Frontal cortex (tissue), 4 donors: ENCODE results near the gene SHPK. TPM values are rescaled to one million over a fixed set of nuclear protein-coding genes. Genes with fewer than 3 reads are reported as not detected.

Source experiments
- DNase-seq, 2 donors: peaks; one replicate each; pipeline ENCODE4 v3.0.0; 2012; ENCODE audit warnings: low spot score in 2 of 2
- FAIRE-seq: peaks from 2 replicates; lab custom pipeline; 2012; peaks lifted over from hg19 to GRCh38; lab: Jason Lieb, UNC
- total RNA-seq: library from RNA; depleted of rRNA; stranded (reverse); fragments of >200 nt; gene quantifications from one replicate; pipeline ENCODE4 v1.2.3, GENCODE V29; 2014
- donor health status: control.
- donor health status: control.
- donor health status: control.

Gene SHPK
- total RNA-seq, 1 donor from 2014 or later = 8.6 TPM

GRCh38 chr17:3635474-3636153 is 436 bp downstream of the SHPK start:
- no peak for DNase-seq
- no peak for FAIRE-seq

GRCh38 chr17:3632287-3632686 is 3.8 kb downstream of the SHPK start:
- DNase-seq (no peak), FAIRE-seq (no peak)

GRCh38 chr17:3630781-3631180 is 5.3 kb downstream of the SHPK start:
- FAIRE-seq = no peak
- DNase-seq = no peak

GRCh38 chr17:3627769-3628167 is 8.3 kb downstream of the SHPK start:
- no peak for DNase-seq
- FAIRE-seq = no peak

GRCh38 chr17:3626831-3627768 is 8.9 kb downstream of the SHPK start:
- no peak for FAIRE-seq
- no peak for DNase-seq

GRCh38 chr17:3622977-3623594 is 13.0 kb downstream of the SHPK start:
- DNase-seq (no peak), FAIRE-seq (no peak)

GRCh38 chr17:3621146-3621720 is 14.8 kb downstream of the SHPK start:
- DNase-seq (no peak), FAIRE-seq (no peak)

GRCh38 chr17:3615160-3615870 is 20.7 kb downstream of the SHPK start:
- FAIRE-seq = no peak

GRCh38 chr17:3613124-3613523 is 22.9 kb downstream of the SHPK start:
- FAIRE-seq (no peak), DNase-seq (no peak)

More at GRCh38 chr17:3615160-3615870, 20.7 kb downstream of the SHPK start:
- DNase-seq = no peak

GRCh38 chr17:3610523-3610922 is 25.5 kb downstream of the SHPK start:
- no peak for FAIRE-seq

GRCh38 chr17:3609689-3610088 is 26.4 kb downstream of the SHPK start:
- DNase-seq (no peak), FAIRE-seq (no peak)

More at GRCh38 chr17:3610523-3610922, 25.5 kb downstream of the SHPK start:
- no peak for DNase-seq

- no peak for FAIRE-seq
- DNase-seq = no peak
Measured at GRCh38 chr17:3603870-3604259, 32.2 kb downstream of the SHPK start.

- no peak for FAIRE-seq
- no peak for DNase-seq
Measured at GRCh38 chr17:3603119-3603869, 32.8 kb downstream of the SHPK start.

- FAIRE-seq = no peak
- no peak for DNase-seq
Measured at GRCh38 chr17:3602499-3602898, 33.6 kb downstream of the SHPK start.

GRCh38 chr17:3600529-3601205 is 35.4 kb downstream of the SHPK start:
- FAIRE-seq = no peak
- DNase-seq = no peak

GRCh38 chr17:3598078-3598477 is 38.0 kb downstream of the SHPK start:
- DNase-seq = no peak
- no peak for FAIRE-seq

- no peak for DNase-seq
- no peak for FAIRE-seq
Measured at GRCh38 chr17:3596804-3597464, 39.1 kb downstream of the SHPK start.

GRCh38 chr17:3594976-3595375 is 41.1 kb downstream of the SHPK start:
- DNase-seq (no peak), FAIRE-seq (no peak)
